GM20431 (cell line): ENCODE measurements around the gene KCNJ10.
"Not testable (repeated sequence)": the region's sequence is repeated elsewhere in the genome, so short reads cannot be mapped to it uniquely, and the experiment has no call there.

Source experiments
- in situ Hi-C: fragments of 300-500 bp; cut with MseI, MboI; formaldehyde crosslinking; loops from one replicate; pipeline ENCODE4 v1.15.0; 2020; ENCODE audit warnings: low sequenced_read_pairs; ENCODE audit not compliant: unreplicated experiment

The KCNJ10 gene

GRCh38 chr1:160066829-160067745 lies 2.9 kb downstream of the KCNJ10 start:
- in situ Hi-C loops, result no loop called here

- in situ Hi-C loops, result no loop called here
Measured at GRCh38 chr1:160064746-160065145, 5.2 kb downstream of the KCNJ10 start.

GRCh38 chr1:160064164-160064563 lies 5.8 kb downstream of the KCNJ10 start:
- in situ Hi-C loops, result no loop called here

DNA sequence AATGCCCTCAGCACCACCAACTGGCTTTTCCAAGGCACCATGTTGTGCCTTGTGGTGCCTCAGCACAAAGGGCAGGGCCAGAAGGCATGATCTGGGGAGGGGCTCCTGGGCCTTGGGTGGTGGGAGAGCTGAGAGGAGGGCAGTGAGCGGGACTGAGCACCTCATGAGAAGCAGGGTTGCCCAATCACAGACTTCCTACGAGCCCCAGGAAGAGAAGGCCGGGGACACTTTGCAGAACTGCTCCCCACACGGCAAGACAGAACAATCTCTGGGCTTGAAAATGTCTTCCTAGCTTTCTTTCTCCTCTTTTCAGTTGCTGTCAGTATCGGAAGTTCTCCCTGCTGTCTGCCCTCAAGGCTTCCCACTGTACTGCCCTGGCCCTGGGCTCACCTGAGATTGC lies 6.8 kb downstream of the KCNJ10 start:
- in situ Hi-C loops, result no loop called here

- in situ Hi-C loops, result no loop called here
Measured at GRCh38 chr1:160062230-160062532, 7.8 kb downstream of the KCNJ10 start.

GRCh38 chr1:160061369-160062229 lies 8.4 kb downstream of the KCNJ10 start:
- in situ Hi-C loops, result no loop called here

DNA sequence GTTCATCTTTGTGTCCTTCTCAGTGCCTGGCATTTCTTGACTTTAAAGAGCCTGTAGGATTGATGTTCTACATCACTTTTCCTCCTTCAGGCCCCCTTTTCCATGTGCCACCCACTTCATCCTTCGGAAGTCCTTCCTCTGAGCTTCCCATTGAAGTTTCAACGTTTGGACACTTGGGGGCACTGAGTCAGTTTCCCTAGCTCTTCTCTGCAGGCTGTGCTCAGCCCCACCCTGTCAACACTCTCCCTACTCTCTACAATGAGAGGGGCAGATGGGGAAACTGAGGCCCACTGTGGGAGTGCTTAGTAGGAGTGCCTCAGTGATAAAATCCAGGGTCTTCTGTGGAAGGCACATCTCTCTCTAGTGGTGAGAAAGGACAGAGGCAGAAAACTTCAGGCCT lies 11.9 kb downstream of the KCNJ10 start:
- in situ Hi-C loops, result no loop called here

GRCh38 chr1:160056648-160057169 lies 13.3 kb downstream of the KCNJ10 start:
- in situ Hi-C loops, result no loop called here

- in situ Hi-C loops, result no loop called here
Measured at GRCh38 chr1:160053548-160054365, 16.2 kb downstream of the KCNJ10 start.

DNA sequence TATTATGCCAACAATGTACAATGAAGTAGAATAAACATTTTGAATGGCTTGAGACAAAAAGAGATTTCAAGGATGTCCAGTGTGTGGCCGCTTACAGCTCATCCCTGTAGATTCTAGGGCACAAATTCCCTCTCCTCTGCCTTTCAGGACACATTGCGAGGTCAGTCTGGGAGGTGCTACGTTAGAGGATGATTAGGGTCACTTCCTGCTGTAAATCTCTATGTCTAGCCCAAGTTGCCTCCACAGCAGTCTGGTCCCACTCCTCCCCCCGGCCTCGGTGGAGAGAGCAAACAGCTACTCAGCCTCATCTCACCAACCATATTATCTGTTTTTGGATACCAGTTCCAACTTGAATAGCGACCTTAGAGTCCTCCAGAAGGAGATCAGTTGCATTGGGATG lies 17.0 kb downstream of the KCNJ10 start:
- in situ Hi-C loops, result no loop called here

DNA sequence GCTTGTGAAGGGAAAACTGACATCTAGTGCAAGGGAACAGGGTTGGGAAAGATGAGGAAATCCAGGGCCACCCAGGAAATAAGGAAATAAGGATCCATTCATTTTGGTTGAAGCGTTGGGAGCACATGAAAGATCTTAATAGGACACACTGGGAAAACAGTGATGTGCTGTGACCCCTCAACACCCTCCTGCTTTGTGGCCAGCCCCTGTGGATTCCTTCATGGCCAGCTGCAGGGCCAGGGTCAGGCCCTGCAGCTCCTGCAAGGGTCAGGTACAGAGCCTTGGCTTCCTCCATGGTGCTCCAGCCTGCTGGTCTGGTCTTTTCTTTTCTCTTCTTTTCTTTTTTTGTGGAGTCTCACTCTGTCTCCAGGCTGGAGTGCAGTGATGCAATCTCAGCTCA lies 19.3 kb downstream of the KCNJ10 start:
- in situ Hi-C loops, result no loop called here

DNA sequence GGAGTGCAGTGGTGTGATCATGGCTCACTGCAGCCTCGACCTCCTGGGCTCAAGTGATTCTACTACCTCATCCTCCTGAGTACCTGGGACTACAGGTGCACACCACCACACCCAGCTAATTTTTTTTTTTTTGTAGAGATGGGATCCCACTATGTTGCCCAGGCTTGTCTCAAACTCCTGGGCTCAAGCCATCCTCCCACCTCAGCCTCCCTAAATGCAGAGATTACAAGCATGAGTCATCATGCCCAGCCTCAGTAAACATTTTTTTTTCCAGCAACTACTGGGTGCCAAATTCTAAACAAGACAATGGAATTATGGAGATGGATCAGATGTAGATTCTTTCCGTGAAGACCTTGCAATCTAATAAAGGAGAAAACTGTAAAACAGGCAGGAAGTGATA lies 19.8 kb downstream of the KCNJ10 start:
- in situ Hi-C loops, result not testable (repeated sequence)

- in situ Hi-C loops, result no loop called here
Measured at GRCh38 chr1:160049101-160049500, 20.9 kb downstream of the KCNJ10 start.

DNA sequence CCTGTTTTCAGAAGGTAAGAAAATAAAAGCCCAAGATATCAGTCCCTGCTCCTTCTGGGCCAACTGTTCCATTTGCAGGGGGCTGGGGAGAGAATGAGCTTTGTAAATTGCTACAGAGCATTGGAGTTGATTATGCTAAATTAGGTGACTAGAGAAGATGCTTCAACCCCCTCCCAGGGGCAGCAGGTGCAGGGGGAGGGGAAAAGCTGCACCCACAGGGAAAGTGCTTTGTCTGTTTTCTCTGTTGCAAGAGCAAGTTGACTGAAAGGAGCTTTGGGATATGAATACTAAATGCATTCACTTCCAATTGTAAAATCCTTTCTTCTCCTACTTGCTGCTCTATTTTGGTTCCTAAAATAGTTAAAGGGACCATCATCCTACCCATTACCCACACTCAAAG lies 21.6 kb downstream of the KCNJ10 start:
- in situ Hi-C loops, result no loop called here

DNA sequence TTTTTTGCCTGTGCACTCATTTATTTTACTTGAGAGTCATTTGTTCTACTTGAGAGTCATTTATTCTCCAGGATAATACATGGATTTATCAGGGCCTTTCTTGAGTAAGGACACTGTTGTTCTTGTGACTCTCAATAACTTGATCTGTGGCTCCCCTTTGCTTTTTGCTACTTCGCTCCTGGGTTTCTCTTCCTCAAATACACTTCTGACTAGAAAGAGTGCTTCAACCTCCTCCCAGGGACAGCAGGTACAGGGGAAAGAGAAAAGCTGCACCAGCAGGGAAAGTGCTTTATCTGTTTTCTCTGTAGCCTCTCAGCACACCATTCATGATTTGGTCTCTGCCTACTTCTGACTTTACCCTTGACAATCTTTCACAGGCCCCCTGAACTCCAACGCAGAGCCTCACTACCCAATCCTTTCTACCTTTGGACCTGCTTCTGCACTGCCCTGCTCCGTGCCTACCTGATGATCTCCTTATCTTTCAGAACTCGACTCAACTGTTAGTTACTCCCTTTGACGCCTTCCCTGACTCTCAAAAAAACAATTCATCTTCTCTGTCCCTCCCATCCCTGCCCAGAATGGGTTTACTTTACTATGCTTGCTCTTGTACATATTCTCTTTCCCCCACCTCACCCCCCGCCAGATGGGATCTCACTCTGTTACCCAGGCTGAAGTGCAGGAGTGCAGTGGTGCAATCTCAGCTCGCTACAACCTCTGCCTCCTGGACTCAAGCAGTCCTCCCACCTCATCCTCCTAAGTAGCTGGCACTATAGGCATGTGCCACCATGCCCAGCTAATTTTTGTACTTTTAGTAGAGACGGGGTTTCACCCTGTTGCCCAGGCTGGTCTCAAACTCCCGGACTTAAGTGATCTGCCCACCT lies 22.6 kb downstream of the KCNJ10 start:
- in situ Hi-C loops, result no loop called here

GRCh38 chr1:160046494-160047110 lies 23.4 kb downstream of the KCNJ10 start:
- in situ Hi-C loops, result no loop called here

DNA sequence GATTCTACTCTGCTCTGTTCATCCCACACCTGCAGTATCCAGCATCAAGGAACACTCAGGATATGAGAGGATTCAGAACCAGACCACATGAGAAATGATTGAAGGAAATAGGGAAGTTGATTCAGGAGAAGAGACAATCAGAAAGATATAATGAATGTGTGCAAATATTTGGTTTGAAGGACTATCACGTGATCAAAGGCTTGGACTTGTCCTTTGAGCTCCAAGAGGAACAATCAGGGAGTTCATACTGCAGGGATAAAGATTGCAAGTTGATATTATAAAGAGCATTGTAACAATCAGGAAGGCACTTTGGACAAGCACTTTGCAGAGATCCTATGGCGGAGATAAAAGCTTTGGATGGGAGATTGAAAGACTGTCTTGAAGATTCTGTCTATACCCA lies 24.3 kb downstream of the KCNJ10 start:
- in situ Hi-C loops, result no loop called here

GRCh38 chr1:160043543-160043942 lies 26.4 kb downstream of the KCNJ10 start:
- in situ Hi-C loops, result no loop called here

GRCh38 chr1:160040476-160040875 lies 29.5 kb downstream of the KCNJ10 start:
- in situ Hi-C loops, result no loop called here
